ENCODE measurements around the gene SH3TC1. TPM values are rescaled to one million over a fixed set of nuclear protein-coding genes. Genes with fewer than 3 reads are reported as not detected.

The SH3TC1 gene
- total RNA-seq, 2 experiments from 2014 or later, result 119 to 127 TPM

GRCh38 chr4:8185930-8186329 is 13.2 kb upstream of the SH3TC1 start:
- ATAC-seq (ENCODE audit: poor library complexity), result no peak
- Mint-ChIP-seq H3K4me1 (ENCODE audit: low read depth) (no peaks in the 10 kb centered on the region), H3K27ac (no peak overlapping the region), H3K9me3 (no peaks in the 10 kb centered on the region), H3K36me3 (ENCODE audit: low read depth) (no peaks in the 10 kb centered on the region), H3K27me3 (no peaks in the 10 kb centered on the region), H3K4me3 (no peak overlapping the region)
- CTCF ChIA-PET, result interaction anchor here (0.8 kb wide), 1 partner anchor 9 kb away, joined by 3 read pairs; no protein-coding TSS in a partner anchor
- no peaks in the 10 kb centered on the region for H3K4me1 ChIP-seq (ENCODE audit: insufficient read depth, low read length)
- TF ChIP-seq, protein P1, sequence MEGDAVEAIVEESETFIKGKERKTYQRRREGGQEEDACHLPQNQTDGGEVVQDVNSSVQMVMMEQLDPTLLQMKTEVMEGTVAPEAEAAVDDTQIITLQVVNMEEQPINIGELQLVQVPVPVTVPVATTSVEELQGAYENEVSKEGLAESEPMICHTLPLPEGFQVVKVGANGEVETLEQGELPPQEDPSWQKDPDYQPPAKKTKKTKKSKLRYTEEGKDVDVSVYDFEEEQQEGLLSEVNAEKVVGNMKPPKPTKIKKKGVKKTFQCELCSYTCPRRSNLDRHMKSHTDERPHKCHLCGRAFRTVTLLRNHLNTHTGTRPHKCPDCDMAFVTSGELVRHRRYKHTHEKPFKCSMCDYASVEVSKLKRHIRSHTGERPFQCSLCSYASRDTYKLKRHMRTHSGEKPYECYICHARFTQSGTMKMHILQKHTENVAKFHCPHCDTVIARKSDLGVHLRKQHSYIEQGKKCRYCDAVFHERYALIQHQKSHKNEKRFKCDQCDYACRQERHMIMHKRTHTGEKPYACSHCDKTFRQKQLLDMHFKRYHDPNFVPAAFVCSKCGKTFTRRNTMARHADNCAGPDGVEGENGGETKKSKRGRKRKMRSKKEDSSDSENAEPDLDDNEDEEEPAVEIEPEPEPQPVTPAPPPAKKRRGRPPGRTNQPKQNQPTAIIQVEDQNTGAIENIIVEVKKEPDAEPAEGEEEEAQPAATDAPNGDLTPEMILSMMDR (IDR thresholded peaks at IDR 0.05), result no peak
- intact Hi-C loops (cut with DNase I, micrococcal nuclease), result no loop called here
- POLR2A ChIA-PET, result no interaction called here
- H3K27me3 ChIP-seq (ENCODE audit: control insufficient read depth in 1 of 2, insufficient read depth in 2 of 2, low read length in 2 of 2), result peaks cover 0 to 2% of the 10 kb centered on the region in 2 experiments
- H3K27ac ChIP-seq (ENCODE audit: low read depth in 1 of 2, low read length in 2 of 2), result no peak overlapping the region
- no peaks in the 10 kb centered on the region for H3K36me3 ChIP-seq (ENCODE audit: insufficient read depth, low read length)
- DNase-seq, result no peak
- no peaks in the 10 kb centered on the region for H3K9me3 ChIP-seq (ENCODE audit: control insufficient read depth in 1 of 2, insufficient read depth in 1 of 2, low read length in 2 of 2)
- H3K4me3 ChIP-seq (ENCODE audit: low read length), result no peak overlapping the region

- Histone ChIP-seq H3K4me3 (ENCODE audit: low read length) (no peak overlapping the region), H3K9me3 (ENCODE audit: control insufficient read depth in 1 of 2, insufficient read depth in 1 of 2, low read length in 2 of 2) (no peaks in the 10 kb centered on the region), H3K4me1 (ENCODE audit: insufficient read depth, low read length) (peaks cover 5% of the 10 kb centered on the region), H3K36me3 (ENCODE audit: insufficient read depth, low read length) (no peaks in the 10 kb centered on the region), H3K27me3 (ENCODE audit: control insufficient read depth in 1 of 2, insufficient read depth in 2 of 2, low read length in 2 of 2) (peaks cover 0 to 2% of the 10 kb centered on the region in 2 experiments), H3K27ac (ENCODE audit: low read depth in 1 of 2, low read length in 2 of 2) (no peak overlapping the region)
- ATAC-seq (ENCODE audit: poor library complexity), result no peak
- H3K27ac Mint-ChIP-seq, result no peak overlapping the region
- no peaks in the 10 kb centered on the region for H3K36me3 Mint-ChIP-seq (ENCODE audit: low read depth)
- TF ChIP-seq, protein P1 (IDR thresholded peaks at IDR 0.05), result no peak
- ChIA-PET POLR2A (no interaction called here), CTCF (no interaction called here)
- DNase-seq, result no peak
- no peaks in the 10 kb centered on the region for H3K27me3 Mint-ChIP-seq
- intact Hi-C loops (cut with DNase I, micrococcal nuclease), result no loop called here
- no peak overlapping the region for H3K4me3 Mint-ChIP-seq
- peaks cover 3% of the 10 kb centered on the region for H3K4me1 Mint-ChIP-seq (ENCODE audit: low read depth)
- H3K9me3 Mint-ChIP-seq, result no peaks in the 10 kb centered on the region
Measured at GRCh38 chr4:8188085-8188484, 11.0 kb upstream of the SH3TC1 start.

DNA sequence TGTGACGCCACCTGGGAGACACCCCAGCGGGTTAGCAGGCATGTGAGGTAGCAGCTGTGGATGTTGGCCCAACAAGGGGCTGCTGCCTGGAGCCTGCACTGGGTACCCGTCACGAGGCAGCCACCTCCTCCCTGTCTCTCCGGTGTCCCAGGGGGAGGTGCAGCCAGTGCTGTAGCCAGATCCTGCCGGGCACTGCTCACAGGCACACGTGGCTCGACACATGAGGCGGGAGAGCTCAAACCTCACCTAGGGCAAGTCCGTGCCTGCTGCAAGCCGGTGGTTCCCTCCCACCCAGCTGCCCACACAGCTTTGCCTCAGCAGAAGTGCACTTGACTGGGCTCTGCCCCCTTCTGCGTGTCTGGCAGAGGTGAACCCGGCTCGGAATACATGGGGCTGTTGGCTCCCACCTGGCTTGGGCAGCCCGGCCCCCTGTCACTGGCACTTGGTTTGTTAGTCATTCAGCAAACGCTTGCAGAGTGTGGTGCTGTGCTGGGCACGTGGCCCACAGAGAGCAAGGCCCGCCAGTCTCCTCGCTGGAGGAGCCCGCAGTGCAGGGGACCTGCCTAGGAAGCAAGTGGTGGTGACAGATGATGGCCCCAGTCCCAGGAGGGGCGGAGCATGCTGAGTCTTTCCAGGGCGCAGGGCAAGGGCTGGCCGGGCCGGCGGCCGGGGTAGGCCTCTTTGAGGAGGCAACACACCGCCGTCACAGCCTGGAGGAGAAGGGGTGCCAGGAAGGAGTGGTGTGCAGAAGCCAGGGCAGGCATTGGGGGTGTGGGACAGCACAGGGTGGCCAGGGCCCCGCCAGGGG is 10.1 kb upstream of the SH3TC1 start:
- ChIA-PET CTCF (no interaction called here), POLR2A (no interaction called here)
- Histone ChIP-seq H3K36me3 (ENCODE audit: insufficient read depth, low read length) (no peaks in the 10 kb centered on the region), H3K27ac (ENCODE audit: low read depth in 1 of 2, low read length in 2 of 2) (no peak overlapping the region), H3K9me3 (ENCODE audit: control insufficient read depth in 1 of 2, insufficient read depth in 1 of 2, low read length in 2 of 2) (no peaks in the 10 kb centered on the region), H3K4me3 (ENCODE audit: low read length) (no peak overlapping the region), H3K4me1 (ENCODE audit: insufficient read depth, low read length) (peaks cover 7% of the 10 kb centered on the region), H3K27me3 (ENCODE audit: control insufficient read depth in 1 of 2, insufficient read depth in 2 of 2, low read length in 2 of 2) (peaks cover 0 to 2% of the 10 kb centered on the region in 2 experiments)
- no peak overlapping the region for H3K4me3 Mint-ChIP-seq
- no peak overlapping the region for H3K27ac Mint-ChIP-seq
- H3K4me1 Mint-ChIP-seq (ENCODE audit: low read depth), result peaks cover 9% of the 10 kb centered on the region
- DNase-seq, result no peak
- no peaks in the 10 kb centered on the region for H3K27me3 Mint-ChIP-seq
- no peaks in the 10 kb centered on the region for H3K9me3 Mint-ChIP-seq
- TF ChIP-seq, protein P1 (IDR thresholded peaks at IDR 0.05), result no peak
- intact Hi-C loops (cut with DNase I, micrococcal nuclease), result no loop called here
- no peaks in the 10 kb centered on the region for H3K36me3 Mint-ChIP-seq (ENCODE audit: low read depth)
- ATAC-seq (ENCODE audit: poor library complexity), result no peak

Data from CD4-positive, alpha-beta T cell (primary cell).